ENCODE results near the gene SPSB1.

DNA sequence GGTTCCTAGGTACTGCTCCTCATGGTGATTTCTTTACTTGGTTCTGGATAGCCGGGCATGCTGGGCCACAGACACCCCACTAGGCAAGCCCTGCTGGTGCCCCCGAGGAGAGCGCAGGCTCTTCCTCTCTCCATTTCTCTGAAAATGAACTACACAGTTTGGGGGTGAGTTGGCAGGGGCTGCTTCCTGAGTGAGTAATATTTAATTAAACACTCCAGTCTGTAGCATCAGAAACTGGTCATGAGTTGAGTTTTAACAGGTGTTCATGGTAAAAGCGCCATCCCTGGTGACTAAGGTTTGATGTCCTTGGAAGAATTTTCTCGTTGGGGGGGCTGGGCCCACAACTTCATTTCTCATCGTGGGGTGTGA is 1.7 kb downstream of the SPSB1 start:
- TF ChIP-seq, protein P1, sequence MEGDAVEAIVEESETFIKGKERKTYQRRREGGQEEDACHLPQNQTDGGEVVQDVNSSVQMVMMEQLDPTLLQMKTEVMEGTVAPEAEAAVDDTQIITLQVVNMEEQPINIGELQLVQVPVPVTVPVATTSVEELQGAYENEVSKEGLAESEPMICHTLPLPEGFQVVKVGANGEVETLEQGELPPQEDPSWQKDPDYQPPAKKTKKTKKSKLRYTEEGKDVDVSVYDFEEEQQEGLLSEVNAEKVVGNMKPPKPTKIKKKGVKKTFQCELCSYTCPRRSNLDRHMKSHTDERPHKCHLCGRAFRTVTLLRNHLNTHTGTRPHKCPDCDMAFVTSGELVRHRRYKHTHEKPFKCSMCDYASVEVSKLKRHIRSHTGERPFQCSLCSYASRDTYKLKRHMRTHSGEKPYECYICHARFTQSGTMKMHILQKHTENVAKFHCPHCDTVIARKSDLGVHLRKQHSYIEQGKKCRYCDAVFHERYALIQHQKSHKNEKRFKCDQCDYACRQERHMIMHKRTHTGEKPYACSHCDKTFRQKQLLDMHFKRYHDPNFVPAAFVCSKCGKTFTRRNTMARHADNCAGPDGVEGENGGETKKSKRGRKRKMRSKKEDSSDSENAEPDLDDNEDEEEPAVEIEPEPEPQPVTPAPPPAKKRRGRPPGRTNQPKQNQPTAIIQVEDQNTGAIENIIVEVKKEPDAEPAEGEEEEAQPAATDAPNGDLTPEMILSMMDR (IDR thresholded peaks at IDR 0.05) = no peak
- TF ChIP-seq POLR2A (IDR thresholded peaks at IDR 0.05) = no peak
